Measurements from ENCODE around the gene CCNK.

DNA sequence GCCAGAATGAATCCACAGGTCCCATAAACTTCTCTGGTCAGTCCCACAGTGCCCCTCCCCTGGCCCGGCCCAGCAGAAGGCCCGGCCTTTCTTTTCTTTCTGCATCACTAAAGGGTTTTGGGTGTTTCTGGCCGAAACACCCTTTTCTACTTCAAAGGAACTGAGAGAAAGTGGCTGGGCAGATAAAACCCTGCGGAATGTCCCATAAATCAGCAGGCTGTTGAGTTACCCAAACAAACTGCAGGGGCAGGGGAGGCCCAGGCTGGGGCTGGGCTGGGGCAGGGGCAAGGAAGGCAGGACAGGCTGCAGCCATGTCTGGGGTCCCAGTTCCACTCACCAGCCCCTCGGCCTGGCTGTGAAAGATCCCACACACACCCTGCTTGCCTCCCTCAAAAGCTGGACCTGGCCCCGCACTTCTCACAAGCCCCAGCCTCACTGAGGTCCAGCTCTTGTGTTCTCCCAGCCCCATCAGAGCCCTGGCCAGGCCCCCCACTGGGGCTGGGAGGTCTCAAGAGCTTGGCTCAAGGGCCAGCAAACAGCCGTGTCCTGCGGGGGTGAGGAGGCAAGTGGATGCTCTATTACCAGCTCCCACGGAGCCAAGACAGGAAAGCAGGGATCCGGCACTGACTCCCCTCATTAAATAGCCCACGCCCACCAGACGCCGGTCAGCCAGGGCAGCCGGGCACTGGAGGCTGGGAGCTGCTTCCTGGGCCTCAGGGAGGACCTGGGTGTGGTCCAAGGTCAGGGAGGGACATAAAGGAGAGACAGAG lies 41.9 kb downstream of the CCNK start:
- TF ChIP-seq TARDBP (CRISPR knock-in tag; IDR thresholded peaks at IDR 0.05) (no peak), CTCF (CRISPR knock-in tag; IDR thresholded peaks at IDR 0.05) (no peak), ZNF644 (CRISPR knock-in tag; IDR thresholded peaks at IDR 0.05; ENCODE audit: low read depth) (no peak), THAP7 (CRISPR knock-in tag; IDR thresholded peaks at IDR 0.05) (no peak), POLR2A (IDR thresholded peaks at IDR 0.05; ENCODE audit: insufficient read depth in 1 of 2, low read depth in 2 of 2, low read length in 2 of 2) (no peak), KAT7 (CRISPR knock-in tag; IDR thresholded peaks at IDR 0.05; ENCODE audit: borderline replicate concordance) (no peak), NFIC (IDR thresholded peaks at IDR 0.05; ENCODE audit: low read length) (no peak)

Data from HepG2 (cell line).